WTC11 (cell line): ENCODE data around the gene PMP22. TPM values are rescaled to one million over a fixed set of nuclear protein-coding genes. Genes with fewer than 3 reads are reported as not detected.
"Not testable (repeated sequence)": the region's sequence is repeated elsewhere in the genome, so short reads cannot be mapped to it uniquely, and the experiment has no call there.

ENCODE experiments used
- ATAC-seq: fragments of 200-7000 bp; cut with Tn5 transposase; 2 replicates; pipeline ENCODE4 v1.10.0; 2021; ENCODE audit warnings: mild to moderate bottlenecking, moderate library complexity
- CTCF ChIA-PET: fragments of 300-600 bp; sonication (Branson Sonifier 250); formaldehyde crosslinking; loops from one replicate; lab custom pipeline; 2021; ENCODE audit warnings: antibody characterized with exemption; lab: Charles Lee
- POLR2A ChIA-PET: fragments of 350-600 bp; sonication (Branson Sonifier 250); formaldehyde crosslinking; loops from one replicate; lab custom pipeline; 2021; ENCODE audit warnings: antibody characterized with exemption; lab: Charles Lee
- DNase-seq: peaks from one replicate; pipeline ENCODE4 v3.0.0; 2021; ENCODE audit warnings: low spot score
- H3K27ac Mint-ChIP-seq: 2 replicates; pipeline ENCODE4 v1.8.0; 2021; ENCODE audit warnings: mixed read lengths
- H3K27me3 Mint-ChIP-seq: 2 replicates; pipeline ENCODE4 v1.8.0; 2021; ENCODE audit warnings: low read depth, mild to moderate bottlenecking, moderate library complexity, mixed read lengths
- H3K36me3 Mint-ChIP-seq: 2 replicates; pipeline ENCODE4 v1.8.0; 2021; ENCODE audit warnings: mixed read lengths
- H3K4me1 Mint-ChIP-seq: 2 replicates; pipeline ENCODE4 v1.8.0; 2022; ENCODE audit warnings: mixed read lengths
- H3K4me3 Mint-ChIP-seq: 2 replicates; pipeline ENCODE4 v1.8.0; 2021; ENCODE audit warnings: mild to moderate bottlenecking, moderate library complexity, mixed read lengths
- H3K9me3 Mint-ChIP-seq: 2 replicates; pipeline ENCODE4 v1.8.0; 2021; ENCODE audit warnings: mixed read lengths
- ATF6 ChIP-seq: sonication (generic); formaldehyde crosslinking; IDR thresholded peaks from 2 replicates; pipeline ENCODE4 v1.8.1; 2023; ENCODE audit warnings: mild to moderate bottlenecking, missing genetic modification reagents
- CDX4 ChIP-seq: fragments of 250-450 bp; sonication (Bioruptor Pico); IDR thresholded peaks from 2 replicates; pipeline ENCODE4 v1.9.0; 2021; ENCODE audit warnings: moderate library complexity, mild to moderate bottlenecking, inconsistent platforms, borderline replicate concordance
- FOXP1 ChIP-seq: sonication (generic); formaldehyde crosslinking; IDR thresholded peaks from 2 replicates; pipeline ENCODE4 v1.8.0; 2022; ENCODE audit warnings: missing genetic modification reagents, mild to moderate bottlenecking, moderate library complexity, borderline replicate concordance
- MAX ChIP-seq: sonication (generic); formaldehyde crosslinking; IDR thresholded peaks from 2 replicates; pipeline ENCODE4 v1.8.0; 2022; ENCODE audit warnings: mild to moderate bottlenecking, missing genetic modification reagents
- NFE2L1 ChIP-seq: sonication (generic); formaldehyde crosslinking; IDR thresholded peaks from 2 replicates; pipeline ENCODE4 v1.8.1; 2023; ENCODE audit warnings: missing genetic modification reagents
- PRDM15 ChIP-seq: sonication (generic); formaldehyde crosslinking; IDR thresholded peaks from 2 replicates; pipeline ENCODE4 v1.8.0; 2022; ENCODE audit warnings: missing genetic modification reagents
- RELA ChIP-seq: sonication (generic); formaldehyde crosslinking; IDR thresholded peaks from 2 replicates; pipeline ENCODE4 v1.8.1; 2022; ENCODE audit warnings: missing genetic modification reagents, mild to moderate bottlenecking, borderline replicate concordance
- ZNF416 ChIP-seq: fragments of 250-450 bp; sonication (Bioruptor Pico); IDR thresholded peaks from 2 replicates; pipeline ENCODE4 v1.9.0; 2021; ENCODE audit warnings: mild to moderate bottlenecking, inconsistent platforms
- ZNF512 ChIP-seq: sonication (generic); formaldehyde crosslinking; IDR thresholded peaks from 2 replicates; pipeline ENCODE4 v1.8.1; 2022; ENCODE audit warnings: missing genetic modification reagents, borderline replicate concordance
- total RNA-seq: library from RNA; stranded (reverse); gene quantifications from 3 replicates; pipeline ENCODE4 v1.2.3, GENCODE V29; 2021
- TF ChIP-seq, protein P1 (sequence below): sonication (generic); formaldehyde crosslinking; IDR thresholded peaks from 2 replicates; pipeline ENCODE4 v1.8.1; 2023; ENCODE audit warnings: mild to moderate bottlenecking, moderate library complexity, missing genetic modification reagents
- TF ChIP-seq, protein P2 (sequence below): sonication (generic); formaldehyde crosslinking; IDR thresholded peaks from 2 replicates; pipeline ENCODE4 v1.8.1; 2023; ENCODE audit warnings: mild to moderate bottlenecking, missing genetic modification reagents
- TF ChIP-seq, protein P3 (sequence below): sonication (generic); formaldehyde crosslinking; IDR thresholded peaks from 2 replicates; pipeline ENCODE4 v1.8.0; 2023; ENCODE audit warnings: missing genetic modification reagents, mild to moderate bottlenecking, borderline replicate concordance
- TF ChIP-seq, protein P4 (sequence below): sonication (generic); formaldehyde crosslinking; IDR thresholded peaks from 2 replicates; pipeline ENCODE4 v1.8.1; 2022; ENCODE audit warnings: mild to moderate bottlenecking, missing genetic modification reagents, moderate library complexity, borderline replicate concordance
- TF ChIP-seq, protein P5 (sequence below): sonication (generic); formaldehyde crosslinking; IDR thresholded peaks from 2 replicates; pipeline ENCODE4 v1.8.1; 2022; ENCODE audit warnings: low read depth, mild to moderate bottlenecking, moderate library complexity, missing genetic modification reagents, borderline replicate concordance

The PMP22 gene
- total RNA-seq, 1 experiment from 2014 or later = 3.0 TPM

DNA sequence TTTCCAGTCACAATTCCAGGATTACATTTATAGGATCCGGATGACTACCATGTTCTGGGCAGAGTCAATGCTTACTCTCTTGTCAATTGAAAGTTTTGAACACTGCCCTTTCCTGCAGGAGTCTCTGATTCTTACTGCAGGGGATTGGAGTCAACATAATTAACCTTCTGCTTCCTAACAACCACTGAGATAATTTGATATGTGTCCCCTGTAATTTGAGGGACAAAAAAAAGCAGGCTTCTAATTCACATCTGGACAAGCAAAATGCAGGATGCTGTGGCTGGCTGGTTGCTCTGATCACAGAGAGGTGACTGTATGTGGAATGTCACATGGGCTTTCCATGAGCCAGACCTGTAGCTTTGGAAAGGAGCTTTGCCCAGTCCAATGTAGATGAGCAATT, 54.9 kb downstream of the PMP22 start:
- no peaks in the 10 kb centered on the region; the same call in 1 of the 2 replicates for H3K27me3 Mint-ChIP-seq
- H3K4me3 Mint-ChIP-seq = no peak overlapping the region
- DNase-seq = no peak
- H3K9me3 Mint-ChIP-seq = peaks cover 27% of the 10 kb centered on the region
- CTCF ChIA-PET = no interaction called here
- no peak for ATAC-seq
- POLR2A ChIA-PET = no interaction called here
- peaks cover 5% of the 10 kb centered on the region for H3K4me1 Mint-ChIP-seq
- no peak overlapping the region for H3K27ac Mint-ChIP-seq
- no peaks in the 10 kb centered on the region for H3K36me3 Mint-ChIP-seq
- TF ChIP-seq RELA (no peak), ATF6 (CRISPR knock-in tag) (no peak), PRDM15 (CRISPR knock-in tag) (no peak), ZNF416 (no peak), FOXP1 (CRISPR knock-in tag) (no peak), MAX (CRISPR knock-in tag) (no peak), NFE2L1 (CRISPR knock-in tag) (no peak), ZNF512 (CRISPR knock-in tag) (no peak), CDX4 (no peak)
- TF ChIP-seq, protein P1, sequence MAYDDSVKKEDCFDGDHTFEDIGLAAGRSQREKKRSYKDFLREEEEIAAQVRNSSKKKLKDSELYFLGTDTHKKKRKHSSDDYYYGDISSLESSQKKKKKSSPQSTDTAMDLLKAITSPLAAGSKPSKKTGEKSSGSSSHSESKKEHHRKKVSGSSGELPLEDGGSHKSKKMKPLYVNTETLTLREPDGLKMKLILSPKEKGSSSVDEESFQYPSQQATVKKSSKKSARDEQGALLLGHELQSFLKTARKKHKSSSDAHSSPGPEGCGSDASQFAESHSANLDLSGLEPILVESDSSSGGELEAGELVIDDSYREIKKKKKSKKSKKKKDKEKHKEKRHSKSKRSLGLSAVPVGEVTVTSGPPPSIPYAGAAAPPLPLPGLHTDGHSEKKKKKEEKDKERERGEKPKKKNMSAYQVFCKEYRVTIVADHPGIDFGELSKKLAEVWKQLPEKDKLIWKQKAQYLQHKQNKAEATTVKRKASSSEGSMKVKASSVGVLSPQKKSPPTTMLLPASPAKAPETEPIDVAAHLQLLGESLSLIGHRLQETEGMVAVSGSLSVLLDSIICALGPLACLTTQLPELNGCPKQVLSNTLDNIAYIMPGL (CRISPR knock-in tag) = no peak
- TF ChIP-seq, protein P2, sequence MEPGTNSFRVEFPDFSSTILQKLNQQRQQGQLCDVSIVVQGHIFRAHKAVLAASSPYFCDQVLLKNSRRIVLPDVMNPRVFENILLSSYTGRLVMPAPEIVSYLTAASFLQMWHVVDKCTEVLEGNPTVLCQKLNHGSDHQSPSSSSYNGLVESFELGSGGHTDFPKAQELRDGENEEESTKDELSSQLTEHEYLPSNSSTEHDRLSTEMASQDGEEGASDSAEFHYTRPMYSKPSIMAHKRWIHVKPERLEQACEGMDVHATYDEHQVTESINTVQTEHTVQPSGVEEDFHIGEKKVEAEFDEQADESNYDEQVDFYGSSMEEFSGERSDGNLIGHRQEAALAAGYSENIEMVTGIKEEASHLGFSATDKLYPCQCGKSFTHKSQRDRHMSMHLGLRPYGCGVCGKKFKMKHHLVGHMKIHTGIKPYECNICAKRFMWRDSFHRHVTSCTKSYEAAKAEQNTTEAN (CRISPR knock-in tag) = no peak
- TF ChIP-seq, protein P3, sequence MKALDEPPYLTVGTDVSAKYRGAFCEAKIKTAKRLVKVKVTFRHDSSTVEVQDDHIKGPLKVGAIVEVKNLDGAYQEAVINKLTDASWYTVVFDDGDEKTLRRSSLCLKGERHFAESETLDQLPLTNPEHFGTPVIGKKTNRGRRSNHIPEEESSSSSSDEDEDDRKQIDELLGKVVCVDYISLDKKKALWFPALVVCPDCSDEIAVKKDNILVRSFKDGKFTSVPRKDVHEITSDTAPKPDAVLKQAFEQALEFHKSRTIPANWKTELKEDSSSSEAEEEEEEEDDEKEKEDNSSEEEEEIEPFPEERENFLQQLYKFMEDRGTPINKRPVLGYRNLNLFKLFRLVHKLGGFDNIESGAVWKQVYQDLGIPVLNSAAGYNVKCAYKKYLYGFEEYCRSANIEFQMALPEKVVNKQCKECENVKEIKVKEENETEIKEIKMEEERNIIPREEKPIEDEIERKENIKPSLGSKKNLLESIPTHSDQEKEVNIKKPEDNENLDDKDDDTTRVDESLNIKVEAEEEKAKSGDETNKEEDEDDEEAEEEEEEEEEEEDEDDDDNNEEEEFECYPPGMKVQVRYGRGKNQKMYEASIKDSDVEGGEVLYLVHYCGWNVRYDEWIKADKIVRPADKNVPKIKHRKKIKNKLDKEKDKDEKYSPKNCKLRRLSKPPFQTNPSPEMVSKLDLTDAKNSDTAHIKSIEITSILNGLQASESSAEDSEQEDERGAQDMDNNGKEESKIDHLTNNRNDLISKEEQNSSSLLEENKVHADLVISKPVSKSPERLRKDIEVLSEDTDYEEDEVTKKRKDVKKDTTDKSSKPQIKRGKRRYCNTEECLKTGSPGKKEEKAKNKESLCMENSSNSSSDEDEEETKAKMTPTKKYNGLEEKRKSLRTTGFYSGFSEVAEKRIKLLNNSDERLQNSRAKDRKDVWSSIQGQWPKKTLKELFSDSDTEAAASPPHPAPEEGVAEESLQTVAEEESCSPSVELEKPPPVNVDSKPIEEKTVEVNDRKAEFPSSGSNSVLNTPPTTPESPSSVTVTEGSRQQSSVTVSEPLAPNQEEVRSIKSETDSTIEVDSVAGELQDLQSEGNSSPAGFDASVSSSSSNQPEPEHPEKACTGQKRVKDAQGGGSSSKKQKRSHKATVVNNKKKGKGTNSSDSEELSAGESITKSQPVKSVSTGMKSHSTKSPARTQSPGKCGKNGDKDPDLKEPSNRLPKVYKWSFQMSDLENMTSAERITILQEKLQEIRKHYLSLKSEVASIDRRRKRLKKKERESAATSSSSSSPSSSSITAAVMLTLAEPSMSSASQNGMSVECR (CRISPR knock-in tag) = no peak
- TF ChIP-seq, protein P4, sequence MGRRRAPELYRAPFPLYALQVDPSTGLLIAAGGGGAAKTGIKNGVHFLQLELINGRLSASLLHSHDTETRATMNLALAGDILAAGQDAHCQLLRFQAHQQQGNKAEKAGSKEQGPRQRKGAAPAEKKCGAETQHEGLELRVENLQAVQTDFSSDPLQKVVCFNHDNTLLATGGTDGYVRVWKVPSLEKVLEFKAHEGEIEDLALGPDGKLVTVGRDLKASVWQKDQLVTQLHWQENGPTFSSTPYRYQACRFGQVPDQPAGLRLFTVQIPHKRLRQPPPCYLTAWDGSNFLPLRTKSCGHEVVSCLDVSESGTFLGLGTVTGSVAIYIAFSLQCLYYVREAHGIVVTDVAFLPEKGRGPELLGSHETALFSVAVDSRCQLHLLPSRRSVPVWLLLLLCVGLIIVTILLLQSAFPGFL (CRISPR knock-in tag) = no peak
- TF ChIP-seq, protein P5, sequence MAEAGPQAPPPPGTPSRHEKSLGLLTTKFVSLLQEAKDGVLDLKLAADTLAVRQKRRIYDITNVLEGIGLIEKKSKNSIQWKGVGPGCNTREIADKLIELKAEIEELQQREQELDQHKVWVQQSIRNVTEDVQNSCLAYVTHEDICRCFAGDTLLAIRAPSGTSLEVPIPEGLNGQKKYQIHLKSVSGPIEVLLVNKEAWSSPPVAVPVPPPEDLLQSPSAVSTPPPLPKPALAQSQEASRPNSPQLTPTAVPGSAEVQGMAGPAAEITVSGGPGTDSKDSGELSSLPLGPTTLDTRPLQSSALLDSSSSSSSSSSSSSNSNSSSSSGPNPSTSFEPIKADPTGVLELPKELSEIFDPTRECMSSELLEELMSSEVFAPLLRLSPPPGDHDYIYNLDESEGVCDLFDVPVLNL (CRISPR knock-in tag) = no peak

GRCh38 chr17:15203062-15203461, 62.1 kb downstream of the PMP22 start:
- CTCF ChIA-PET, H3K27ac Mint-ChIP-seq, H3K4me3 Mint-ChIP-seq, ATAC-seq, H3K27me3 Mint-ChIP-seq, POLR2A ChIA-PET, DNase-seq, H3K4me1 Mint-ChIP-seq: not testable (repeated sequence)
- Mint-ChIP-seq H3K9me3 (peaks cover 54% of the 10 kb centered on the region), H3K36me3 (peaks cover 26% of the 10 kb centered on the region)
